HepG2 (cell line): ENCODE data around the gene ZDHHC14. TPM values are rescaled to one million over a fixed set of nuclear protein-coding genes. Genes with fewer than 3 reads are reported as not detected.

ENCODE experiments used
- CCAR2 ChIP-seq: fragments of 200-400 bp; formaldehyde crosslinking; optimal IDR thresholded peaks from 2 replicates; pipeline ENCODE3; 2018; ENCODE audit warnings: low read depth, mild to moderate bottlenecking, low read length, moderate library complexity
- HDAC6 ChIP-seq: fragments of 200-600 bp; sonication (generic); IDR thresholded peaks from 2 replicates; pipeline ENCODE4 v1.7.0; 2017; ENCODE audit warnings: mild to moderate bottlenecking, antibody characterized with exemption, low read length, low read depth
- HHEX ChIP-seq: IDR thresholded peaks from 2 replicates; pipeline ENCODE4 v1.6.1; 2016; ENCODE audit warnings: control low read depth
- HINFP ChIP-seq: sonication (generic); formaldehyde crosslinking; IDR thresholded peaks from 2 replicates; pipeline ENCODE4 v1.4.0; 2020; ENCODE audit warnings: low read depth, mild to moderate bottlenecking, missing genetic modification reagents
- HOXA7 ChIP-seq: sonication (generic); formaldehyde crosslinking; IDR thresholded peaks from 2 replicates; pipeline ENCODE4 v1.8.1; 2022; ENCODE audit warnings: mild to moderate bottlenecking, missing genetic modification reagents, moderate library complexity
- NFAT5 ChIP-seq: sonication (generic); formaldehyde crosslinking; IDR thresholded peaks from 2 replicates; pipeline ENCODE4 v1.4.0; 2020; ENCODE audit warnings: missing genetic modification reagents
- SNAPC2 ChIP-seq: sonication (generic); formaldehyde crosslinking; IDR thresholded peaks from 2 replicates; pipeline ENCODE4 v1.8.1; 2022; ENCODE audit warnings: mild to moderate bottlenecking, missing genetic modification reagents
- TBP ChIP-seq: sonication (generic); formaldehyde crosslinking; IDR thresholded peaks from 2 replicates; pipeline ENCODE4 v1.5.0; 2020; ENCODE audit warnings: missing genetic modification reagents
- TGIF2 ChIP-seq: IDR thresholded peaks from 2 replicates; pipeline ENCODE4 v1.6.1; 2016; ENCODE audit warnings: control low read depth, missing compliant biosample characterization
- TMF1 ChIP-seq: sonication (generic); formaldehyde crosslinking; IDR thresholded peaks from 2 replicates; pipeline ENCODE4 v1.8.1; 2022; ENCODE audit warnings: low read depth, missing genetic modification reagents
- XRCC5 ChIP-seq: fragments of 200-400 bp; formaldehyde crosslinking; optimal IDR thresholded peaks from 2 replicates; pipeline ENCODE3; 2017; ENCODE audit warnings: mild to moderate bottlenecking, low read length
- ZBTB7B ChIP-seq: sonication (generic); formaldehyde crosslinking; IDR thresholded peaks from 2 replicates; pipeline ENCODE4 v1.4.0; 2020; ENCODE audit warnings: missing genetic modification reagents
- ZNF138 ChIP-seq: sonication (generic); formaldehyde crosslinking; IDR thresholded peaks from 2 replicates; pipeline ENCODE4 v1.5.0; 2020; ENCODE audit warnings: mild to moderate bottlenecking, low read depth, missing genetic modification reagents
- ZNF160 ChIP-seq: sonication (generic); formaldehyde crosslinking; IDR thresholded peaks from 2 replicates; pipeline ENCODE4 v1.8.0; 2022; ENCODE audit warnings: mild to moderate bottlenecking, inconsistent platforms, missing genetic modification reagents
- ZNF276 ChIP-seq: sonication (generic); formaldehyde crosslinking; IDR thresholded peaks from 2 replicates; pipeline ENCODE4 v1.4.0; 2020; ENCODE audit warnings: mild to moderate bottlenecking, low read depth, missing genetic modification reagents
- ZNF704 ChIP-seq: sonication (generic); formaldehyde crosslinking; IDR thresholded peaks from 2 replicates; pipeline ENCODE4 v1.8.1; 2023; ENCODE audit warnings: mild to moderate bottlenecking, inconsistent platforms, moderate library complexity, missing genetic modification reagents, borderline replicate concordance
- ZNF790 ChIP-seq: sonication (generic); formaldehyde crosslinking; IDR thresholded peaks from 2 replicates; pipeline ENCODE4 v1.8.0; 2022; ENCODE audit warnings: missing genetic modification reagents, mild to moderate bottlenecking, borderline replicate concordance
- ZSCAN22 ChIP-seq: sonication (generic); formaldehyde crosslinking; IDR thresholded peaks from 2 replicates; pipeline ENCODE4 v1.4.0; 2020; ENCODE audit warnings: mild to moderate bottlenecking, missing genetic modification reagents
- polyA plus RNA-seq, 8 experiments: library from polyadenylated mRNA; depleted of rRNA in 3 of 8; stranded (reverse) in 7 of 8; unstranded in 1 of 8; fragments of >200 nt; fragmentation: Illumina TruSeq in 4 of 8; extraction: Trizol in 4 of 8; gene quantifications; 2 replicates each; pipeline versions ENCODE4 v1.2.1 to v1.2.3, GENCODE V29; 2011 to 2016; ENCODE audit warnings: low read depth in 4 of 8, missing spikeins in 1 of 8, mixed read lengths in 1 of 8; ENCODE audit not compliant: insufficient read depth in 1 of 8
- total RNA-seq, 5 experiments: library from RNA; depleted of rRNA; stranded (reverse); fragments of >200 nt; fragmentation: Illumina TruSeq; extraction: Trizol; gene quantifications; 2 replicates each; pipeline ENCODE4 v1.2.3, GENCODE V29; 2016; ENCODE audit warnings: low read depth in 1 of 5

ZDHHC14 gene
- total and polyA plus RNA-seq, 2 of the 13 experiments (the other 11 are each of a cell fraction or from before 2014, with no cell fraction given): 3.7 to 9.5 TPM

- no peak; the same call in 1 of the 2 replicates for TF ChIP-seq TMF1 (CRISPR knock-in tag)
- TF ChIP-seq HHEX (CRISPR knock-in tag): no peak
- TF ChIP-seq HOXA7 (CRISPR knock-in tag): no peak
- TF ChIP-seq HDAC6: no peak
- TF ChIP-seq ZSCAN22 (CRISPR knock-in tag): no peak
- TF ChIP-seq ZNF160 (CRISPR knock-in tag): 0 out of 2 replicates have a peak, but pooled peaks have one; percentile 46
- peak; percentile 9; the same call in 1 of the 2 replicates for TF ChIP-seq ZNF138 (CRISPR knock-in tag)
- TF ChIP-seq HINFP (CRISPR knock-in tag): no peak
- TF ChIP-seq TBP (CRISPR knock-in tag): no peak
- TF ChIP-seq ZNF276 (CRISPR knock-in tag): 0 out of 2 replicates have a peak, but pooled peaks have one; percentile 26
- TF ChIP-seq XRCC5: peak; percentile 27
- no peak for TF ChIP-seq CCAR2
- TF ChIP-seq ZNF790 (CRISPR knock-in tag): no peak
- 0 out of 2 replicates have a peak, but pooled peaks have one; percentile 28 for TF ChIP-seq SNAPC2 (CRISPR knock-in tag)
- TF ChIP-seq TGIF2: peak; percentile 56; the same call in 1 of the 2 replicates
- TF ChIP-seq ZBTB7B (CRISPR knock-in tag): no peak
- no peak for TF ChIP-seq NFAT5 (CRISPR knock-in tag)
- TF ChIP-seq ZNF704 (CRISPR knock-in tag): no peak; the same call in 1 of the 2 replicates
These were observed at the start of gene ZDHHC14 (continued) for GRCh38 chr6:157380779-157381561.
